Ovary (tissue), 9 donors: ENCODE measurements around the gene GSC. TPM values are rescaled to one million over a fixed set of nuclear protein-coding genes. Genes with fewer than 3 reads are reported as not detected.

Source experiments
- DNase-seq, 5 donors: peaks; one replicate each; pipeline ENCODE4 v3.0.0-alpha.2; 2019 to 2020
- H3K27ac ChIP-seq, 2 donors: fragments of 200-600 bp; one replicate each; pipeline versions ENCODE4 v1.5.1 to v1.8.0; 2019 to 2022
- H3K27me3 ChIP-seq: fragments of 200-600 bp; one replicate; pipeline ENCODE4 v1.8.0; 2022
- H3K36me3 ChIP-seq: fragments of 200-600 bp; sonication (generic); one replicate; pipeline ENCODE4 v1.5.1; 2019
- H3K4me1 ChIP-seq: one replicate; pipeline ENCODE4 v1.8.1; 2013; ENCODE audit warnings: mild to moderate bottlenecking, moderate library complexity; ENCODE audit not compliant: insufficient read depth
- H3K4me3 ChIP-seq: fragments of 200-600 bp; sonication (generic); one replicate; pipeline ENCODE4 v1.5.1; 2017
- H3K9me3 ChIP-seq, 2 donors: fragments of 200-600 bp in 1 of 2; sonication (generic) in 1 of 2; one replicate each; pipeline versions ENCODE4 v1.5.1 to v1.8.1; 2013 to 2019; ENCODE audit warnings: mild to moderate bottlenecking in 1 of 2, moderate library complexity in 1 of 2
- EP300 ChIP-seq: sonication (generic); formaldehyde crosslinking; IDR thresholded peaks from one replicate; pipeline ENCODE4 v1.6.1; 2017; ENCODE audit warnings: antibody characterized with exemption
- POLR2A ChIP-seq: fragments of 450-650 bp; IDR thresholded peaks from one replicate; pipeline ENCODE4 v1.6.1; 2017; ENCODE audit warnings: antibody characterized with exemption, mild to moderate bottlenecking, moderate library complexity
- WGBS, 3 donors: extraction: QIAGEN DNeasy Blood & Tissue Kit in 1 of 3; methylation state at CpG; one replicate each; pipeline versions ENCODE4 v1.1.5 to v1.1.7; 2013 to 2017; 5-methylcytosine and 5-hydroxymethylcytosine counted together
- intact Hi-C, 4 donors: fragments of 100-400 bp; cut with DNase I; formaldehyde crosslinking; loops; one replicate each; pipeline versions ENCODE4 v1.11.0 to v1.15.1; 2022 to 2023
- polyA plus RNA-seq, 2 donors: library from polyadenylated mRNA; stranded (reverse); fragments of 200-250 nt in 1 of 2; fragments of 350-450 nt in 1 of 2; fragmentation: Illumina TruSeq in 1 of 2; extraction: RNeasy Lipid Tissue Mini Kit (QIAGEN cat#74804) in 1 of 2; gene quantifications; one replicate each; pipeline ENCODE4 v1.2.3, GENCODE V29; 2013 to 2014
- total RNA-seq, 7 donors: library from RNA; depleted of rRNA in 2 of 7; stranded (reverse); fragments of >200 nt in 2 of 7; fragmentation: NEBNext Ultra II Directional in 3 of 7; extraction: Animal tissue kit (Norgen Biotek cat#: 25700) in 3 of 7; gene quantifications; one replicate each; pipeline versions ENCODE4 v1.1.0 to v1.2.4, GENCODE V29; 2016 to 2023
- TF ChIP-seq, protein P1 (sequence below), 3 donors: fragments of 450-650 bp in 2 of 3; fragments of 200-600 bp in 1 of 3; IDR thresholded peaks; one replicate each; pipeline versions ENCODE4 v1.5.1 to v1.8.0; 2016 to 2022; ENCODE audit warnings: antibody characterized with exemption in 3 of 3, mild to moderate bottlenecking in 1 of 3
- donor health status: DM: no; HTN: no; CAD: no; lungs with moderate emphysema.
- donor health status: DM: no; HTN: no; CAD: no.
- donor health status: Bipolar disorder and iron deficiency.
- donor health status: DM: yes; HTN: yes; CAD: no.
- donor health status: DM: no; HTN: no; CAD: no.
- donor health status: DM: yes; HTN: yes; CAD: no.

Gene GSC
- total and polyA plus RNA-seq, 9 donors: 0.15 to 0.53 (median 0.30) TPM; not detected in 5

DNA sequence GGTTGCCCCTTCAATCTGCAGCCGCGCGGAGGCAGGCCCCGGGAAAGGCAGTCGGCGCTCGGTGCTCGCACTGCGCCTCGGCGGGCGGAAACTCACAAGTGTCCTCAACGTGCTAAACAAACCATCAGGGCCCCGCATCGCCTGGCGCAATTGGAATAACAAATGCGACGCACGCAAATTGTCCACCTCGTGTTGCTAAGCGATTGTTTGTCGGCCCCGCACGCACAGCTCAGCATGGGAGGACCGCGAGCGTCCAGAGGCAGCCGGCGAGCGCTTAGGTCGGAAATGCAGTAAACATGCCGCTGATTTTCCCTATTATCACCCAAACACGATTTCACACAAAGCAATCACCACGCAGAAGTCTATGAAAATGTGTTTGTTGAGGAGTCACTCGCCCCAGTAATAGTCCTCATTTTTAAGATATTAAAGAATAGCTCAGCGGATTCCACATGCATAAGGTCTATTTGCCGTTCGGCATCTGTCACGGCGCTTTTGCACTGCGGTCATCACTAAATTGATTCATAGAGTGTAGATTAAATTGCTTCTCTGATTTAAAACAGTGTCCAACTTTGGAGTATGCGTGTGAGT lies 3.2 kb upstream of the GSC start:
- no peak overlapping the region for H3K4me3 ChIP-seq
- H3K4me1 ChIP-seq: peaks cover 4% of the 10 kb centered on the region
- peaks cover 11% of the 10 kb centered on the region for H3K27me3 ChIP-seq
- no peak for DNase-seq
- intact Hi-C loops: no loop called here
- H3K9me3 ChIP-seq: peaks cover 0 to 3% of the 10 kb centered on the region in 2 donors
- TF ChIP-seq, protein P1, sequence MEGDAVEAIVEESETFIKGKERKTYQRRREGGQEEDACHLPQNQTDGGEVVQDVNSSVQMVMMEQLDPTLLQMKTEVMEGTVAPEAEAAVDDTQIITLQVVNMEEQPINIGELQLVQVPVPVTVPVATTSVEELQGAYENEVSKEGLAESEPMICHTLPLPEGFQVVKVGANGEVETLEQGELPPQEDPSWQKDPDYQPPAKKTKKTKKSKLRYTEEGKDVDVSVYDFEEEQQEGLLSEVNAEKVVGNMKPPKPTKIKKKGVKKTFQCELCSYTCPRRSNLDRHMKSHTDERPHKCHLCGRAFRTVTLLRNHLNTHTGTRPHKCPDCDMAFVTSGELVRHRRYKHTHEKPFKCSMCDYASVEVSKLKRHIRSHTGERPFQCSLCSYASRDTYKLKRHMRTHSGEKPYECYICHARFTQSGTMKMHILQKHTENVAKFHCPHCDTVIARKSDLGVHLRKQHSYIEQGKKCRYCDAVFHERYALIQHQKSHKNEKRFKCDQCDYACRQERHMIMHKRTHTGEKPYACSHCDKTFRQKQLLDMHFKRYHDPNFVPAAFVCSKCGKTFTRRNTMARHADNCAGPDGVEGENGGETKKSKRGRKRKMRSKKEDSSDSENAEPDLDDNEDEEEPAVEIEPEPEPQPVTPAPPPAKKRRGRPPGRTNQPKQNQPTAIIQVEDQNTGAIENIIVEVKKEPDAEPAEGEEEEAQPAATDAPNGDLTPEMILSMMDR (IDR thresholded peaks at IDR 0.05): no peak
- TF ChIP-seq POLR2A (no peak), EP300 (no peak)
- H3K36me3 ChIP-seq: no peaks in the 10 kb centered on the region
- H3K27ac ChIP-seq: no peak overlapping the region
- WGBS, 3 donors: 8 to 12% (median 11%) methylated on average over 41 to 42 of the region's 42 CpGs

- no peak for DNase-seq
- Histone ChIP-seq H3K36me3 (no peaks in the 10 kb centered on the region), H3K4me1 (peaks cover 4% of the 10 kb centered on the region), H3K9me3 (peaks cover 0 to 3% of the 10 kb centered on the region in 2 donors), H3K27ac (no peak overlapping the region), H3K4me3 (no peak overlapping the region), H3K27me3 (peaks cover 11% of the 10 kb centered on the region)
- intact Hi-C loops: no loop called here
- WGBS, 3 donors: 17 to 23% (median 20%) methylated on average over 8 of the region's 8 CpGs
- no peak for TF ChIP-seq EP300
- TF ChIP-seq POLR2A: no peak
- TF ChIP-seq, protein P1 (IDR thresholded peaks at IDR 0.05): no peak
Measured at GRCh38 chr14:94772548-94772947, 2.6 kb upstream of the GSC start.

DNA sequence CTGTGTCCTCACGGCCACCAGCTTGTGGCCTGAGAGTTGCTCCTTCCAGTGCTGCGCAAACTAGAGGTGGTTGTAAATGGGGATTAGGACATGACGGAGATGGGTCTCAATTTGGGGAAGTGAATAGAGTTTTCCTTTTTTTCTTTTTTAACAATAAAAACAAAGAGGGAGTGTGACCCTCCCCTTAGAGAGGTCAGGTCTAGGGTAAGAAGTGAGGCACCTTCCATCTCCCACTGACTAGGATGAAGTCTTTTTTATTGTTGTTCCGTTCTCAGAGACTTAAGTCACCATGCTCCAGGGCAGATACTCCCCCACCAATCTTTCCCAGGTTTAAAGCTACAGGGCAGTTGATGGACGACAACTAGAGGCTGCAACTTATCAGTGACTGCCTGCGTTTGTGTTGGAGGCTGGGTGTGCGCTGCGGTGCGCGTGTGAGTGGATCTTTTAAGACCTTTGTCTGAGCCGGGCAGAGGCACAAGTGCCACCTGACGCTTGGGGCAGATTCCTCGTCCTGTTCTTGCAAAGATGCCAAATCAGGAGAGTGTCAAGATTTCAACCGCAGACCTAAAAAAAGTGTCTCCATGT lies 2.1 kb upstream of the GSC start:
- TF ChIP-seq, protein P1 (IDR thresholded peaks at IDR 0.05): no peak
- TF ChIP-seq EP300 (no peak), POLR2A (no peak)
- Histone ChIP-seq H3K4me1 (peaks cover 4% of the 10 kb centered on the region), H3K9me3 (peaks cover 0 to 3% of the 10 kb centered on the region in 2 donors), H3K36me3 (no peaks in the 10 kb centered on the region), H3K27ac (no peak overlapping the region), H3K27me3 (peaks cover 11% of the 10 kb centered on the region), H3K4me3 (no peak overlapping the region)
- DNase-seq: no peak
- intact Hi-C loops: no loop called here
- WGBS, 3 donors: 18 to 31% (median 29%) methylated on average over 14 of the region's 14 CpGs

GRCh38 chr14:94771158-94771905 lies 1.4 kb upstream of the GSC start:
- H3K27ac ChIP-seq: no peak overlapping the region
- TF ChIP-seq EP300 (no peak), POLR2A (no peak)
- TF ChIP-seq, protein P1 (IDR thresholded peaks at IDR 0.05): no peak
- peaks cover 11% of the 10 kb centered on the region for H3K27me3 ChIP-seq
- H3K4me1 ChIP-seq: peaks cover 4% of the 10 kb centered on the region
- H3K36me3 ChIP-seq: no peaks in the 10 kb centered on the region
- no peak overlapping the region for H3K4me3 ChIP-seq
- 20 to 25% (median 25%) methylated on average over 53 to 54 of the region's 54 CpGs for WGBS, 3 donors
- DNase-seq: no peak
- peaks cover 0 to 3% of the 10 kb centered on the region in 2 donors for H3K9me3 ChIP-seq
- intact Hi-C loops: no loop called here
